A673 (cell line): ENCODE data around the gene ACADSB.

Source experiments
- CTCF ChIP-seq: fragments of 300-800, 200-600 bp; sonication (generic); conservative IDR thresholded peaks from 2 replicates; pipeline ENCODE4 v1.5.1; 2017; ENCODE audit warnings: low read depth, mild to moderate bottlenecking, antibody characterized with exemption, low read length, moderate library complexity, mixed read lengths
- EZH2 ChIP-seq: fragments of 200-600 bp; sonication (generic); IDR thresholded peaks from 2 replicates; pipeline ENCODE4 v1.6.1; 2017; ENCODE audit warnings: borderline replicate concordance, low read depth, mild to moderate bottlenecking, mixed read lengths, antibody characterized with exemption, low read length; ENCODE audit not compliant: poor library complexity, severe bottlenecking

DNA sequence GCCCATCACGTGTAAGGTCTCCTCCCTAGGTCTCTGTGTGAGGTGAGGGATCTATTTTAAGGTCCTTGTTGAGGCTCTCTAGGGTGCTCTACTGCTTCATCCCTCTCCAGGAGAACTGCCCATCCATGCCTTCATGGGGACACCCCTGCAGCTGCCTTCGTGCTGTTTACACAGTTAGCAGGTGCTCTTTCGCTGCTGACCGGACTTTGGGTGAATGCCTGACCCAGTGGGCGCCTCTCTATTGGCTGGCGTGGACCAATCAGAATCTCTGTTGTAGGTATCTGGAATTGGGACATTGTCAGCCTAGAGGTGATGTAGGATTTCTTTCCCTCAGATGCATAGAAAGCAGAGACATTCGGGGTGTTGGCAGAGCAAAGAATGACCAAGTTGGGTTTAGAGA, 88.2 kb downstream of the ACADSB start:
- TF ChIP-seq EZH2 (no peak), CTCF (no peak)
